ENCODE results near the gene RIPPLY3.
"Not testable (repeated sequence)": the region's sequence is repeated elsewhere in the genome, so short reads cannot be mapped to it uniquely, and the experiment has no call there.

The RIPPLY3 gene

DNA sequence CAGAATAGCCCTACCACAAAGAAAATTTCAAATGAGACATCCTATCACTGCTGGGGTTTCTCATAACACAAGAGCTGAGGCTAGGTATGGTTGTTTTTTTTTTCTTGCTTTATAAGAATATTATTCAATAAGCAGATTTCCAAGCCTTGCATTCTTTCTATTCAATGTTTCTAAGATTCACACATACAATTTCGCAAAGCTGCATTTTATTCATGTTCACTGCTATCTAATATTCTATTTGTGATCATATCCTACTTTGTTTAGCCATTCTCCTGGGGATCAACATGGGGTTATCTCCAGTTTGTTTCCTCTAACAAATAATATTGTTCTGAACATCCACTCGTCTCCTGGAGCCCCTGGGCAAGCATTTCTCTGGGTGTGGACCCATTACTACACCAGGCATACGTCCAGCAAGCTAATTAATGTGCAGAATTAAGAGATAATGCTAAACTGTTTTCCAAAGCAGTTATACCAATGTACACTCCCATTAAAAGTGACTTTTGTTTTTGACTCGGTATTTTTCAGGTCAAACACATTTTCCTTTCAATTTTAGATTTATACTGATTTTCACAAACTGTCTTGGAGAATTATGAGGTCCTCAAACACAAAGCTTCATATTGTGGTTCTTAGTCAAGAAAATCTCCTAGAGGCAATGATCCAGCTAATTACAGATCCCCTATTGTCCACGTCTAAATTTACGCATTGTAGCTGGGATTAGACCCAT is 24.4 kb upstream of the RIPPLY3 start:
- no peak for DNase-seq

DNA sequence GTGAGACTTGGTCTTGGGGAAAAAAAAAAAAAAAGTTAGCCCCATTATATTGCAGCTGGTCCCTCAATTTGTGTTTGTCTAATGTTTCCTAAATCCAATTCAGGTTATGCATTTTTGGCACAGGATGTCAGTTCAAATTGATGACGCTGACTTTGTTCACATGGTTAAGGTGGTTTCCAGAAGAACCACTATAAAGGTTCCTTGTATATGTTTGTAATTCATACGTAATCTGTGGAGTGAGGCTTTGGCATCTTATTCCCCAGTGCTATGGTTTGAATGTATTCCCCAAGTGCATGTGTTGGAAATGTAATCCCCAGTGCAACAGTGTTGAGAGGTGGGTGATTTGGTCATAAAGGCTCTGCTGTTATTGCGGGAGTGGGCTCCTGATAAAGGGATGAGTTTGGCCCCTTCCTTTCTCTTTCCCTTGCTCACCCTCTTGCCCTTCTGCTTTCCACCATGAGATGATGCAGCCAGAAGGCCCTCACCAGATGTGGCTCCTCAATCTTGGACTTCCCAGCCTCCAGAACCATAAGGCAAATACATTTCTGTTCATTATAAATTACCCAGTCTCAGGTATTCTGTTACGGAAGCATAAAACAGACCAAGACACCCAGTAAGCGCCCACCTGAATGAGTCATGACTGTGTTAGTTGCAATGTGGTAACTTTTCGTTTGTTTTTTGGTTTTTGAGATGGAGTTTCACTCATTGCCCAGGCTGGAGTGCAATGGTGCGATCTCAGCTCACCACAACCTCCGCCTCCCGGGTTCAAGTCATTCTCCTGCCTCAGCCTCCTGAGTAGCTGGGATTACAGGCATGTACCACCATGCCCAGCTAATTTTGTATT is 20.5 kb upstream of the RIPPLY3 start:
- DNase-seq: no peak

- DNase-seq: no peak
Observed at GRCh38 chr21:36987845-36988244, 18.7 kb upstream of the RIPPLY3 start.

DNA sequence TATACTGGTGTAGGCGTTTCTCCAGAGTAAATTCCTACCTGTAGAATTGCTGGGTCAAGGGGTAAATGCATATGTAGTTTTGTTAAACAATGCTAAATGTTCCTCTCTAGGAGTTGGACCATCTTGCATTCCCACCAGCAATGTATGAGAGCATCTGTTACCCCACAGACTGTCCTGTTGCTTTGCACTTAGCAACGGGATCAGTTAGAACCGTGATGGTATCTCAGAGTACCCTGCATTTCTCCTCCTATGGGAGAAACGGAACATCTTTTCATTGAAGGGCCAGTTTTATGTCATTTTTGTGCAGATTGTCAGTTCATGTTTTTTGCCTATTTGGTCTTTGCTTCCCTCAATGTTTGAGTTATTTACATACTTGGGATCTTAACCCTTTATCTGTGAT is 18.0 kb upstream of the RIPPLY3 start:
- DNase-seq: no peak

DNA sequence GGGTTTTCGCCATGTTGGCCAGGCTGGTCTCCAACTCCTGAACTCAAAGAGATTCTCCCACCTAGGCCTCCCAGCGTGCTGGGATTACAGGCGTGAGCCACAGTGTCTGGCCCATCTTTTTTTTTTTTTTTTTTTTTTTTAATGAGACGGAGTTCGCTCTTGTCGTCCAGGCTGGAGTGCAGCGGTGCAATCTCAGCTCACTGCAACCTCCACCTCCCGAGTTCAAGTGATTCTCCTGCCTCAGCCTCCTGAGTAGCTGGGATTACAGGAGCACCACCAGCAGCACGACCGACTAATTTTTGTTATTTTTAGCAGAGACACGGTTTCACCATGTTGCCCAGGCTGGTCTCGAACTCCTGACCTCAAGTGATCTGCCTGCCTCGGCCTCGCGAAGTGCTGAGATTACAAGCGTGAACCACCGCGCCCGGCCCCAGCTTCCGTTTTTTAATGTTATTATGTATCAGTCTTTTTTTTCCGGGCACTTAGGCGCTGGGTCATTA is 17.3 kb upstream of the RIPPLY3 start:
- not testable (repeated sequence) for DNase-seq

- peak; percentile 94 for DNase-seq
Observed at GRCh38 chr21:36989699-36990507, 16.6 kb upstream of the RIPPLY3 start.

GRCh38 chr21:36990508-36991205 is 15.8 kb upstream of the RIPPLY3 start:
- no peak for DNase-seq

GRCh38 chr21:36992671-36993070 is 13.8 kb upstream of the RIPPLY3 start:
- no peak for DNase-seq

- no peak for DNase-seq
Observed at GRCh38 chr21:36994501-36995158, 11.9 kb upstream of the RIPPLY3 start.

DNA sequence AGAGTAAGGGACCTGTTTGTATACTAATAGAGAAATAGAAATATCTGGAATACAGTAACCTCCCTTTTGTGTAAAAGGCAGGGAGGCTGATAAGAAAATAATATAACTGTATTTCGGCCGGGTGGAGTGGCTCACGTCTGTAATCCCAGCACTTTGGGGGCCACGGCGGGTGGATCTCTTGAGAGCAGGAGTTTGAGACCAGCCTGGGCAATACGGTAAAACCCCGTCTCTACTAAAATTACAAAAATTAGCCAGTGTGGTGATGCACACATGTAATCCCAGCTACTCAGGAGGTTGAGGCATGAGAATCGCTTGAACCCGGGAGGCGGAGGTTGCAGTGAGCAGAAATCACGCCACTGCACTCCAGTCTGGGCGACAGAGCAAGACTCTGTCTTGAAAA is 11.2 kb upstream of the RIPPLY3 start:
- DNase-seq: not testable (repeated sequence)

DNA sequence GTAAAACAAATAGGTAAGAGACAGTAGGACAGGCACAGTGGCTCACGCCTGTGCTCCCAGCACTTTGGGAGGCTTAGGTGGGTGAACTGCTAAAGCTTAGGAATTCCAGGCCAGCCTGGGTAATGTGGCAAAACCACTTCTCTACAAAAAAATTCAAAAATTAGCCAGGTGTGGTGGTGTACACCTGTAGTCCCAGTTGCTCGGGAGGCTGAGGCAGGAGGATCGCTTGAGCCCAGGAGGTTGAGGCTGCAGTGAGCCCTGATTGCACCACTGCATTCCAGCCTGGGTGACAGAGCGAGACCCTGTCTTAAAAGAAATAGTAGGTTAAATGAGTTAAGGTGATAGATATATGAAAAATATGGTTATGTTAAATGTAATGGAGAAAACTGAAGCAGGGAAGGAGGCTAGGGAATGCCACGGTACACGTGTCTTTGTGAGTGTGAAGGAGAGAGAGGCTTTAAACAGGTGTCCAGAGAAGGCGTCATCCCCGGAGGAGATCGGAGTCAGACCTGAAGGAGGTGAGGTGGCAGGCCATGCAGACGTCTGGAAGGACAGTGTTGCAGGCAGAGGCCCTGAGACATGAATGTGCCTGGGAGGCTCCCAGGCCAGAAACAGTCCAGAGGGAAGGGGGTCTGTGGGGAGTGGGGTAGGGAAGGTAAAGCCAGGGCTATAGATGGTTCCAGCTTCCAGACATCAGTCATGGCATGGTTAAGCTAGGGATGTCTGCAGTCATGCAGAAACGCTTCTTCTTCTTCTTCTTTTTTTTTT is 7.2 kb upstream of the RIPPLY3 start:
- DNase-seq: no peak

GRCh38 chr21:37000381-37000780 is 6.1 kb upstream of the RIPPLY3 start:
- DNase-seq: no peak

- peak; percentile 39 for DNase-seq
Observed at GRCh38 chr21:37001441-37001840, 5.1 kb upstream of the RIPPLY3 start.

DNA sequence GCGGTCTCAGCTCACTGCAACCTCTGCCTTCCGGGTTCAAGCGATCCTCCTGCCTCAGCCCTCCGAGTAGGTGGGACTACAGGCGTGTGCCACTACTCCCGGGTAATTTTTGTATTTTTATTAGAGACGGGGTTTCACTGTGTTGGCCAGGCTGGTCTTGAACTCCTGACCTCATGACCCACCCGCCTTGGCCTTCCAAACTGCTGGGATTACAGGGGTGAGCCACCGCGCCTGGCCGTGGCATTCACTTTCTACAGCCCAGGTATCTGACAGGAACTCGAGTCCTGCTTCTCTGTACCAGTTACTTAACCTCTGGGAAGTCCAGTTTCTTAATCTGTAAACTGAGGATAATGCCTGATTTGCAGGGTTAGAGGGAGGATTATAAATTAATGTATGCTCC is 3.7 kb upstream of the RIPPLY3 start:
- not testable (repeated sequence) for DNase-seq

DNA sequence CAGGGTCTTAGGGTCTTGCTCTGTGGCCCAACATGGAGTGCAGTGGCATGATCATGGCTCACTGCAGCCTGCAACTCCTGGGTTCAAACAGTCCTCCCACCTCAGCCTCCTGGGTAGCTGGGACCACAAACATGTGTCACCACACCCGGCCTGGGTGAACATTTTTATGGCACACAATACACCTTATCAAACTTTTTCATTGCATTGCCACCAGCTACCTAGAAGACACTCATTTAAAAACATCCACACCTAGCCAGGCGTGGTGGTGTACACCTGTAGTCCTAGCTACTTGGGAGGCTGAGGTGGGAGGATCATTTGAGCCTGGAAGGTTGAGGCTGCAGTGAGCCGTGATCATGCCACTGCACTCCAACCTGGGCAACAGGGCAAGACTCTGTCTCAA is 2.6 kb upstream of the RIPPLY3 start:
- DNase-seq: not testable (repeated sequence)

DNA sequence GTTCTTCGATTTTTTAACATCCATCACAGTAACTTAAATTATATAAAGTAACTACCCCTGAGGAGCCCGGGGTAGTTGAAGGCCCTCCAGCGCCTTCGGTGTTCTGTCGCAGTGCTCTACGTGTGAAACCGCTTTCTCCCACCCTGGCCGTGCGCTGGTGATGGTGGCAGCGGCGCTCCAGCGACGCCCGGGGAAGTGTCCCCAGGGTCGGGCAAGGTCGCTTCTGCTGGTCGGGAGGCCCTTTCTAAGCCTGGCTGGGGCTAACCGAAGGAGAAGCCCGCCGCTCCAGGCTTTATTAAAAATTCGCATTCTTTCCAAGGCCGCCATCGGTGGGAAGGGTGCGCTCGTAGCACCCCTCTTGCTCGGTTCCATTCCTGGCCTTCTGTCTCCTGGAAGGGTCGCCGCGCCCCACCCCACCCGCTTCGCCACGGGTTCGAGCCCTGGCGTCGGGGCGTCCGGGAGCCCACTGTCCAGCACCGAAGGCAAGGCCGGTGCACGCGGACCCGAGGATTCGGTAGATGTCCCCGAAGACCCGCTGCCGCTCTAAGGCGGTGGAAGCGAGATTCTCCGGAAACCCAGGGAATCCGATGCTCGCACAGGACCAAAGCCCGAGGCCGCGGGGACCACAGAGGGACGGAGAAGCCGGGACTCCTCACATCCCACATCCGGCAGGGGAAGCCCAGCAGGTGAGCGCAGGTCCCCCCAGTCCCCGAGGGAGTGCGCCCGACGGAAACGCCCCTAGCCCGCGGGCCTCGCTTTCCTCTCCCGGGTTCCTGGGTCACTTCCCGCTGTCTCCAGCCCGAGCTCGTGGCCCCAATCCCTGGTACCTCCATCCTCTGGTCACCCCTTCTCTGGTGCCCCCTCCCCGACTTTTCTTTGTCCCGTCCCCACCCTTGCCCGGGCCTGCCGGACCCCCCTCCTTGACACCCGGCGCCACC is 685 bp upstream of the RIPPLY3 start:
- no peak for DNase-seq

DNA sequence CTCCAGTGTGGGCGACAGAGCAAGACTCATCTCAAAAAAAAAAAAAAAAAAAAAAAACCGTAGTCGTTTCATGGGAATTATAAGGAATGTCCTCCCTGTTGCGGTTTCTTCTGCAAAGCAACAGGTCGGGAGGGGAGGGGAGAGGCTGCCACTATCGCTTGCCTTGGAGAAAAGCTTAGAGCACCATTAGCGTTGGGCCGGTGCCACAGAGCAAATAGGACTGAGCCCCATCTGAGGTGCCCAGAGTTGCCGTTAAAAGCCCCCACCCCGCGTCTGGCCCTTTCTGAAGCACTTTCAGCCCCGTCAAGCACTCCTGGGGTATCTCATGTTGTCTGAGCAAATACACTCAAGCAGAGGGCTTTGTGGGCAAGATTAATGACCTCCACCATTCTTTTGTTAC is 2.2 kb downstream of the RIPPLY3 start:
- no peak for DNase-seq

- DNase-seq: peak; percentile 37
Observed at GRCh38 chr21:37009740-37010341, 3.3 kb downstream of the RIPPLY3 start.

DNA sequence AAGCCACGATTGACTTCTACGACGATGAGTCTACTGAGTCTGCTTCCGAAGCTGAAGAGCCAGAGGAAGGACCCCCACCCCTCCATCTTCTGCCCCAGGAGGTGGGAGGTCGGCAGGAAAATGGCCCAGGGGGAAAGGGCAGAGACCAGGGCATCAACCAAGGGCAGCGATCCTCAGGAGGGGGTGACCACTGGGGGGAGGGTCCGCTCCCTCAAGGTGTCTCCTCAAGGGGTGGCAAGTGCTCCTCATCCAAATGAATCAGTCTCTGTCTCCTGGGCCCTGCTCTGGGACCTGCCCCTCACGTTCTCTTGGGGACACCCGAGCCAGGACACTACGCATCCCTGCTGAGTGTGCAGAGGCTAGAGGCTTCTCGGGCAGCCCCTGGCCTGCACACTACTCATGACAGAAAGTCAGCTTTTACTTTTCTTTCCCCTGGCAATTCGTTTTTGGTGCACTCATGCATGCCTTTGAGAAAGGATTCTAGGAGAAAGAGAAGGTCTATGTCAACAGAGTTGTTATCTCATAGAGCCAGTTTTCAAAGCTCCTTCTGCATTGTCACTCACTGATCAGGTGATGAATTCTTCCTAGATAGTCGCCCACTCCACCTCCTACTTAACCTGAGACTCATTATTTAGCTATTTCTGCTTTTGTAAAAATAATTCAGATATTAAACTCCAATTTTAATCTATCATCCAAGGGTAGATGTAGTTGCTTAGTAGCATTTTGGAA is 11.6 kb downstream of the RIPPLY3 start:
- DNase-seq: no peak

Measured in KG1 (cell line).